HG03521 (cell line): ENCODE measurements around the gene ALKBH7.

ENCODE experiments used
- ATAC-seq: cut with Tn5 transposase; IDR thresholded peaks from one replicate; pipeline ENCODE4 v1.9.1; 2021; ENCODE audit warnings: mild to moderate bottlenecking, moderate library complexity; ENCODE audit not compliant: unreplicated experiment

The ALKBH7 gene

DNA sequence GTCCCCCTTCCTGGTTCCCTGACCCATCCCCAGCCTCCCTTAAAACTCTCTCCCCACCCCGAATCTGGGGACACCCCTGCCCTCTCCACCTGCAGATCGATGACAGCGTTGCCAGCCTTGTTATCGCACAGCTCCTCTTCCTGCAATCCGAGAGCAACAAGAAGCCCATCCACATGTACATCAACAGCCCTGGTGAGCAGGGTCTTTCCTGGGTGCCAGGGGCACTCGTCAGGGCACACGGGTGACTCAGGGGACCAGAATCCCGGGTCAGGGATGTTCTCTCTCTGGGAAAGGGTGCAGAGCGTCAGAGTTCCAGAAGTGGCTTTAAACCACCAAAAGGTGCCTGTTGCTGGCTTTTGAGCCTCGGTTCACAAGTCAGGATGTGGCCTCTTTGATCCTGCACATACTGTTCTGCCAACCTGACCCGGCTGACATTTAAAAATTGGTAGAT is 10.2 kb upstream of the ALKBH7 start:
- no peak for ATAC-seq

DNA sequence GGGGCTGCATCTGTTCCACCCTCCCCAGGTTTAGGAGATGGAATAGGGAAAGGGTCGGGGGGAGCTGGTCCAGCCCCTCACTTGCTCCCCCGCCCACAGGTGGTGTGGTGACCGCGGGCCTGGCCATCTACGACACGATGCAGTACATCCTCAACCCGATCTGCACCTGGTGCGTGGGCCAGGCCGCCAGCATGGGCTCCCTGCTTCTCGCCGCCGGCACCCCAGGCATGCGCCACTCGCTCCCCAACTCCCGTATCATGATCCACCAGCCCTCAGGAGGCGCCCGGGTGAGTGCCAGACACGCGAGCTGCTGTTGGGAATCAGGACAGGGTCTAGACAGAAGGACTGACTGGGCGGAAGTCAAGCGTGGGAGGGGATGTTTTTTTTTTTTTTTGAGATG is 8.2 kb upstream of the ALKBH7 start:
- no peak for ATAC-seq

DNA sequence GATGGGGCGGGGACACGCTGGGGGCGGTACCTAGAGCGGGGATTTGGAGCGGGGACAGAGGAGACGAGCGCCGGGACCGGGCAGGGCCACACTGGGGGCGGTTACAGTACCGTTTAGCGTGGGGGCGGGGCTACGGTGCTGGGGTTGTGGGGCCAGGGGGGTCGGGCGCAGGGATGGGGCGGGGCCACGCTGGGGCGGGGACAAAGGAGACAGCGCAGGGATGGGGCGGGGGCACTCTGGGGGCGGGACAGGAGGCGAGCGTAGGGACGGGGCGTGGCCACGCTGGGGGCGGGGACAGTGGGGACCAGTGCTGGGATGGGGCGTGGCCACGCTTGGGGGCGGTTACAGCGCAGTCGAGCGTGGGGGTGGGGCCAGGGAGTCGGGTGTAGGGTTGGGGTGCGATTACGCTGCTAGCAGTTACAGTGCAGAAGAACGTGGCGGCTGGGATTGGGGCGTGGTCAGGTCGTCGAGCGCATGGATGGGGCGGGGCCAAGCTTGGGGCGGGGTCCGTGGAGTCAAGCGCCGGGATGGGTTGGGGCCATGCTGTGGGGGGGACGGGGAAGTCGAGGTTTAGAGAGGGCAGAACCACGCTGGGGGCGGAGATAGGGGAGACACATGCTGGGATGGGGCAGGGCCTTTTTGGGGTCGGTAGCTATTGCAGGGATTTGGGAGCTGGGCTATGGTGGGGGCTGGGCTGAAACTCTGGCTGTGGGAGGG is 660 bp downstream of the ALKBH7 start:
- peak; percentile 61 for ATAC-seq

DNA sequence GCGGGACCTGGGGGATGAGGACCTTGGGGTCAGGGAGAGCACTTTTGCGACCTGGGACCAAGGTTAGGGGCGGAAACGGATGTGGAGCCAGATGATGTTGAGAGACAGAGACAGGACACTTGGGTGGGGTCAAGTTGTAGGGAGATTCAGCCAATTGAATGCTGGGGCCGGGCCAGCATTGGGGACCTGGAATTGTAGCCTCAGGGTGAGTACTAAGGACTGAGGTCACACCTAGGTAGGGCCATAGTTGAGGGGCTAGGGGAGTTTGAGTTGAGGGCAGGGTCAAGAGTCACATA is 1.2 kb downstream of the ALKBH7 start:
- ATAC-seq = no peak

DNA sequence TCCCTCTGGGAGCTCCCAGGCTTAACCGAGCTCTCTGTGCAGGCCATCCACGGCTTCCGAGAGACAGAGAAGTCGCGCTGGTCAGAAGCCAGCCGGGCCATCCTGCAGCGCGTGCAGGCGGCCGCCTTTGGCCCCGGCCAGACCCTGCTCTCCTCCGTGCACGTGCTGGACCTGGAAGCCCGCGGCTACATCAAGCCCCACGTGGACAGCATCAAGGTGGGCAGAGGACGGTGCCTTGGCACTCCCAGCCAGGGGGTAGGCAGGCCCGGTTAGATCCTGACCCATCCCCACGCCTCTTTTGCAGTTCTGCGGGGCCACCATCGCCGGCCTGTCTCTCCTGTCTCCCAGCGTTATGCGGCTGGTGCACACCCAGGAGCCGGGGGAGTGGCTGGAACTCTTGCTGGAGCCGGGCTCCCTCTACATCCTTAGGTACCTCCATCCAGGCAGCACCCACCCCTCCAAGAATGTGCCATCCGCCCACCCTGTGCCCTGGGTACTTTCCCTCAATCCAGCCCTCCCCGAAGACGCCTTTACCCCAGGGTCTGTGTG is 1.6 kb downstream of the ALKBH7 start:
- ATAC-seq = no peak

DNA sequence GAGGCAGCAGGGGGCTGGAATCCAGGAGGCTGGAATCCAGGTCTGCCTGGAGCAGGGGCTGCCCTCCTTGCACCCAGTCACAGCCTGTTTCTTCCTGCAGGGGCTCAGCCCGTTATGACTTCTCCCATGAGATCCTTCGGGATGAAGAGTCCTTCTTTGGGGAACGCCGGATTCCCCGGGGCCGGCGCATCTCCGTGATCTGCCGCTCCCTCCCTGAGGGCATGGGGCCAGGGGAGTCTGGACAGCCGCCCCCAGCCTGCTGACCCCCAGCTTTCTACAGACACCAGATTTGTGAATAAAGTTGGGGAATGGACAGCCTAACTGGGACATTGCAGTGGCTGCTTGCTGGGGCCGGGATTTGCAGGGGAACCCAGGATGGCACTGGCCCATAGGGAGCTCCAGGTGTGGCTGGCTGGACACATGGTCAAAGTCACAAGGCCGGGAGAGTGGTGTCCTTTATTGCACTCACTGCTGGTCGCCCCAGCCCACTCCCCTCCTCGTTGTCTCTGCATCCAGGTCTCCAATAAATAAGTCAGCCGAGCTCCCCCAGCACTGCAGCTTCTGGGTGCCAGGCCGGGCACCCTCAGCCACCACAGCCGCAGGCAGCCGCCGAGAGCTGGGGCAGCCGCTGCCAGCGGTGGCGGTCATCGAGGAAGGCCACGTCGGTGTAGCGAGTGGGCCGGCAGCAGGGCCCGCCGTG is 2.3 kb downstream of the ALKBH7 start:
- ATAC-seq = no peak

DNA sequence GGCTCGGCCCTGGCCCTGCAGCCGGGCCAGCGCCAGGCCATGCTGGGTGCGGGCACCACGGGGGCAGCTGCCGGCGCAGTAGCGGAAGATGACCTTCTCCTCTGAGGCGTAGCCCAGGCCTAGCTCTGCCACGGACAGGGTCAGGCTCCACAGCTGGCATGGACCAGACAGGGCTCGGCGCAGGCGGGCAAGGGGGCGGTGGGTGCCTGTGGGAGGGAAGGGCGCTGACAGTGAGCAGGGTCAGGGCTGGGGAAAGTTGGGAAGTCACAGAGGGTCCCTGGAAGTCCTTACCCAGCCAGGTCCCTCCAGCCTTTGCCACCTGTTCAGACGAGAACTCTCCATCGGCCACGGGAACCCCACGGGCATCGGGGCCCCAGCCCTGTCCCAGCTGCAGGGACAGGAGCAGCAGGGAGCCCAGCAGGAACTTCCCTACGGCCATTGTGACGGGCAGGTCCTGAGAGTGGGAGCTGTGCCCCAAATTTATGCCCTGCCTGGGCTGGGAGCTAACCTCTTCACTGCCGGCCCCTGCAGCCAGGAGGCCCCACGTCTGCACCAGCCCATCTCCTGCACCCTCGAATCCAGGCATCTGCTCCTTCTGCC is 2.9 kb downstream of the ALKBH7 start, which contains the start of gene PSPN:
Gene PSPN (minus strand): TSS at position 523 of the 600 bp plus-strand sequence. CDS start 84 bp downstream, at position 439.
- no peak for ATAC-seq

DNA sequence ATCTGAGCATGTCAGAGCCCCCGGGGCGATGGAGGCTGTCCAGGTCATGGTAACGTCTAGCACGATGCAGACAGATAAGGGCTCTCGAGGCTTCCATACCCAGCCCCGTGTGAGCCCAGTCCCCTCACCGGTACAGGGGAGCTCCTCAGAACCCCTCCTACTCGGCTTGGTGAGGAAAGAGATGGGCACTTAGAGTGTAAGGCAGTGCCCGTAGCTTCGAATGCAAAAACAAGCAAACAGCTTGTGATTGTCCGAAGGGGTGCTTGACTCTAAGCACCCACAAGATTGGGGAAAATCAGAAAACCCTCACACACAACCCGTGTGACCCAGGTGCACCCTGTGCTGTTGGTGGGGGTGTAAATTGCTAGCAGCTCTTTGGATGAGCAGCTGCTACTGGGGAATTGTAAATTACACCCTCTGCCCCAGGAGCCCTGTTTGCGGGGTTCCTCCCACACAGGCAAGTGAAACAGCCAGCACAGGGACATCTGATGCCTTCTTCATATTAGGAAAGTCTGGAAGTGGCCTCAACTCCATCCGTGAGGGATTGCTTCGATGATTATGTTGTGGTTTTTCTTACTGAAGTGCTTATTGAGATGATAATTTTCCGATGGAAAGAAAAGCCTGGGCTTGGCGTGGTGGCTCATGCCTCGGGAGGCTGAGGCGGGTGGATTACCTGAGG is 4.1 kb downstream of the ALKBH7 start:
- ATAC-seq = no peak

DNA sequence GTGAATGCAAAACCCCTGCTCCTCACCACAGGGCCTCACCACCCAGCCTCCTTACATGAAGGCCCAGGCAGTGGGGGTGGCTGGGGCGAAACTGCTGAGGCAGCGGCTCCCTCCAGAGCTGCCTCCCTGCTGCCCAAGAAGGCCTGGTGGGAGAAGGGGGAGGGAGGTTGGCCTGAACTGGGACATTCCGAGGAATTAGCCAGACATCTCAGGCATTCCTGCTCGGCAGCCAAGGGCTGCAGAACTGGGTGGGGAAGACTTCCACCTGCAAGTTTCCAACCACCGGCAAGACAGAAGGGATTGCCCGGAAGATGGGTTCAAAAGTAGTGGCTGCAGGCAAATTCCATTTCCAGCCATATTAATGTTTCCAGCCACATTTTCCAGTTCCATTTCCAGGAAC is 5.4 kb downstream of the ALKBH7 start:
- no peak for ATAC-seq

DNA sequence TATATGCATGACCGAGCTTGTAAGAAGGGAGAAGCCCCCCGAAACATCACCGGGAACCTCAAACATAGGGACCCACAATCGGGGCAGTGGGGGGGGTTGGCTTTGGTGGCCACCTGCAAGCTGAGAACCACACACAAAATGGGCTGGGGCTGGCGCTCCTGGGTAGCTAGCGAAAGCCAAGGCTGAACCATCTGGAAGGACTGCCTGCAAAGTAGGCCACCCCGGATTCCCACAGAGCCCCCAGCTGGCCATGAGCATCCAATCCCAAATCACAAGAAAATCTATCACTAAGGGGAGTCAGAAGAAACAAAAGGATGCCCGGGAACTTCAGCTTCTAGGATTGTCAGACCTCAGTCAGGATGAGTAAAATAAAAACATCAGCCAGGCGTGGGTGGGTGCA is 5.9 kb downstream of the ALKBH7 start:
- ATAC-seq = no peak

DNA sequence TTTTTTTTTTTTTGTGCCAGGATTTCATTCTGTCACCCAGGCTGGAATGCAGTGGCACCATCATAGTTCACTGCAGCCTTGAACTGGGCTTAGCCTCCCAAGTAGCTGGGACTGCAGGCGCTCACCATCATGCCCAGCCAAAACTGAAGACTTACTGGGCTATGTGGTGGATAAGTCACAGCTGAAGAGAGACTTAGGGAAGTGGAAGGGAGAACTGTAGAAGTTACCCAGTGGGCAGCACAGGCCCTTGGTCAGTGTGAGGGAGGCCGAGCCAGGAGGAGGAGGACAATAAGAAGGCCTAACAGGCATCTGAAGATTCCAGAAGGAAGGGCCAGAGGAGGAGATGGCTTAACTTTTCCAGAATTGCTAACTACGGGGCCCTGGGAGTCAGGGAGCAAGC is 7.2 kb downstream of the ALKBH7 start:
- ATAC-seq = no peak

DNA sequence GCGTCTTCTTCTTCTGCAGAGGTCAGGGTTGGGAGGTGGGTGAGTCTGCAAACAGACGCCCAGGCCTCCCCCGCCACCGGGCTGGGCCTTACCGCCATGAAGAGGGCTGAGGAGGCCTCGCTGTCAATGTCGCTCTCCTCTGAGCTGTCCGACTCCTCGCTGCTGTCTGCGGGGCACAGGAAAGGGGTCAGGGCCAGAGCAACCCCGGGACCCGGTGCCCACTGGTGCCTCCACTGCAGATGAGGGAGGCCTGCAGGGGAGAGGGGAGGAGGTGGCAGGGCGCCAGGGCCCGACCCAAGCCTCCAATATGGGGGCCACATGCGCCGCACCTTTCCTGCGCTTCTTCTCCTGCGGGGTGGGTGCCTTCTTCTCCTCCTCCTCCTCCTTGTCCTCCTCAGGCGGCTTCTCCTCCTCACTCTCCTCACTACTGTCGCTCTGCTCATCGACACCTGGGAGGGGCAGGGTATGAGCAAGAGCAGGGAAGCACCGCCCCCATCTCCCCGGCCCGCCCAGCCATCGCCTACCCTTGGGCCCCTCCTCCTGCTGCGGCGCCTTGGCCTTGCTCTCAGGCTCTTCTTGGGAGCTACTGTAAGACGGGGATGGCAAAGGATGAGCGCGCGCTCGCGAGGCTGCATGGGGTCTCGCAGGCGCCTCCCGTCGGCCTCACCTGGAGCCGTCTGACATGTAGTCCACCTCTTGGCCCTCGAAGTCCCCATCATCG is 8.6 kb downstream of the ALKBH7 start:
- ATAC-seq = no peak

DNA sequence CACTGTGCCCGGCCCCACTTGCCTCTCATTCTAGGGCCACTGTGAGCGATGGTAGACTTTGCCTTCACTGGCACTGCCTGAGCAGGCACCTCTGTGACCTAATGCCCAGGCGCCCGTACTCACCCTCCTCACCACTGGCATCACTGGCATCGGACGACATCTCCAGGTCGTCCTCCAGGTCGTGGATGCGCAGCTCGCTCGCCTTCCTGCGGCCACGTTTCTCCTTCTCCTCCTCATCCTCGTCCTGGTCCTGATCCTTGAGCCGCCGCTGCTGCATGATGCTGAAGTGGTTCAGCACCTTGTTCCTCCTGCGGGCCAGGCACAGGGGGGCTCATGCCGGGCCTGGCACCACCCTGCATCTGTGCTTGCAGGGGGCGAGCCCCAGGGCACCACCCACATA is 10.6 kb downstream of the ALKBH7 start:
- ATAC-seq = no peak

DNA sequence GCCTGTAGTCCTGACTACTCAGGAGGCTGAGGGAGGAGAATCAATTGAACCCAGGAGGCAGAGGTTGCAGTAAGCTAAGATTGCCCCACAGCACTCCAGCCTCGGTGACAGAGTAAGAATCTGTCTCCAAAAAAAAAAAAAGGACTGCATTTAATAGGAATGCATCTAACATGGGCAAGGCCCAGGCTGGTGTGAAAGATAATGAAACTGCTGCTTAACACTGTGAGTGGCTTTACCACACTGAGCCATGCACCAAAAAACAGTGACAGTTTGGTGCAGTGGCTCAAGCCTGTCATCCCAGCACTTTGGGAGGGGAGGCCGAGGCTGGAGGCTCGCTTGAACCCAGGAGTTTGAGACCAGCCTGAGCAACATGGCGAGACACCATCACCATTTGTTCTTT is 11.8 kb downstream of the ALKBH7 start:
- ATAC-seq = no peak

DNA sequence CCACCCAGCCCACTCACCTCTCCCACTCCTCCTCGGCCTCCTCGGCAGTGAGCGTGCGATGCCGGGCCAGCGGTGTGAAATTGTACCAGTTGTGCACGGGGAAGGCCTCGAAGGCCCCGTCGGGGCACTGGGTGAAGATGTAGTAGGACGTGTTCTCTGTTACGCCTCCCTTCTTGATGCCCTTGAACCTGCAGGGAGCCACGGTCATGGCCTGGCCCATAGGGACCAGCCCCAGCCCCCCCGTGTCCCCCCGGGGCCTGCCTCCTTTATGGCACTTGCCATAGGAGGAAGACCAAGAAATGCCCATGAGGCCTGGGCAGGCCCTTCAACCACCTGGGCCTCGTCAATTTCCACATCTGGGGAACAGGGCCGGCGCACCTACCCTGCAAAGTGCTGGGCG is 14.8 kb downstream of the ALKBH7 start:
- ATAC-seq = no peak

DNA sequence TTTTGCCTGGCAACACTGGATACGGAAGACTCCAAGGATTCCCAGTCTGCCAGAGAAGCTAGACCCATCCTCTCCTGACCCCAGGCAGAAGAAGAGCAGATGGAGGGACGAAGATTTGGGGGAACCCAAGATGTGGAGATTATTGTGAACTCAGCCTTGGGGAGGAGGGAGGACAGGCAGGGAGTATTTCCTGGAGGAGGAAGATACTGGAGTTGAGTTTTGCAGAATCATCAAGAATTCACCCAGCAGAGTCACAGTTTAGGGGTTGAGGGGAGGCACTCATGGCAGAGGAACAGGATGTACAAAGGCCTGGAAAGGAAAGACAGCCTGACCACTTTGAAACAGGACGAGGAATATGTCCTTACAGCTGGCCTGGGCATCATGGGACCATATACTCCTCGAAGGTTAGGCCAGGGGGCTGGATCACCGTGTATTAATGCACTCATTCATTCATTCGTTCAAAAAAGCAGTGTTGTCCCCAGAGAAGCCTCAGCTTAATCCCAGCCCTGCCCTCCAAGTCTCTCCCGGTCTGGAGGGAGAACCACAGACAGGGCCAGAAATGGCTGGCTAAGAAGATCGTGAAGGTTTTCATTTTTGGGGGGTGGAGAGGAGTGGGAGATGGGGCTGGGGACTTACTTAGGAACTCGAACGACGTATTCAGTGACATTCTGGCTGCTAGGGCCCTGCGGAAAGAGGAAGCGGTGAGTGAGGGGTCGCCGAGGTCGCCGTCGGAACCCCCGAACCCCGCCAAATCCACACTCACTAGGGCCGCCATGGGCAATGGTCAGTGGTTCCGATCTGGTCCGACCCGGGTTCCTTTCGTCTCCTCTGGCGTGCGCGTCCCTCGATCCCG is 19.9 kb downstream of the ALKBH7 start:
- ATAC-seq = peak; percentile 5

DNA sequence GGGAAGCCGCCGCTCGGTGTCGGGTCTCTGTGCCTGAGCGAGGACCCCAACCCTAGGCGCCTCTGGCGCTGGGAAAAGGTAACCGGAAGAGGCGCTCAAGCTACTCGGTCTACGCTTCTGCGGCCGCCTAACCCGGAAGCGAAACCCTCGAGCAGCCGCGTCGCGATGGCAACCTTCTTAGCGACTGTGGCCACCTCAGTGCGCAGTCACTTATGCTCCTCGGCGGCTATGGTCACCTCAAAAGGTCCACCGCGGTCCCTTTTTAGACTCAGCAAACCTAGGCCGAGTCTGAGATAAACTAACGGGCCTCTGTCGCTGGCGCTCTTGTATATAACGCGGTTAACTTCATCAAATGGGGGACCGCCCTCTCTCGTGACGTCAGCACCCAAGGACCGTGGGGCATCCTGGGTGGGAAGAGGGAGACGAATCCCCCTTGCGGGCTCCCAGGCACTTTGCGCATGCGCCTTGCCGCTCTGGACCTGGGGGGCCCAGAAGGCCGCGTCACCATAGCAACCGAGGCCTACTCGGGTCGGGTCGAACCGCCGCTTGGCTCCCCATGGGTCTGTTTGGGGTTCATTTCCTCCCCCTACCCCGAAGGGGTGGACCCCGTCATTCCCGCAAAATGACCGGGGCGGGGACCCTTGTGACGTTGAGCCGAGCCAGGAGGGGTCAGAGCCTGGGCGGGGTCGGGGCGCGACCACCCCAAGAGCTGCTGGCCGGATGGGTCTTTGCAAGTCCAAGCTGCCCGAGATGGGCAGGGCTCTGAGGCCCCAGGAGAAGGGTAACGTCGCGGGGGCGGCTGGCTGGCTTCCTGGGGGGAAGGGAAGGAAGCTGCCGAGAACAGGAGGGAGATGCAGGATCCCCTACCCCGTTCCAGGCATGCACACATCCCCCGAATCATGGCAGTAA is 20.7 kb downstream of the ALKBH7 start, which contains the start of gene GTF2F1:
Gene GTF2F1 (minus strand): TSS at position 91 of the 909 bp plus-strand sequence. CDS start 169 bp downstream, outside the sequence.
- peak; percentile 79 for ATAC-seq

DNA sequence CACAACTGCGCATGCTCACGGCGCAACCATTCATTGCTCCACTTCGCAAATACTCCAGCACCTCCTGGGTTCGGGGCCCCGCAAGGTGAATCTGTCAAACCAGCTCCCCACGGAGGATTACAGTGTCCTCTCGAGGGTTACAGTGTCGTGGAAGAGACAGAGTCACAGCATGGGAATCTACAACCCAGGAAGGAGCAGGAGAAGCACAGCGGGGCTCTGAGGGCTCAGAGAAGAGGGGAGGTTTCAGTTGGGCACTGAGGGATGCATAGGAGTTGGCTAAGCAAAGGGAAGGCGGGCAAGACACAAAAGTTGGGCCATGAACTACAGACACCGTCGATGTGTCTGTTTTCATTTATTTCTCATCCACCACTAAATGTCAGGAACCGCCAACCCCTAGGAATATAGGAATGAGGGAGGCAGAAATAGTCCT is 21.4 kb downstream of the ALKBH7 start:
- ATAC-seq = no peak

DNA sequence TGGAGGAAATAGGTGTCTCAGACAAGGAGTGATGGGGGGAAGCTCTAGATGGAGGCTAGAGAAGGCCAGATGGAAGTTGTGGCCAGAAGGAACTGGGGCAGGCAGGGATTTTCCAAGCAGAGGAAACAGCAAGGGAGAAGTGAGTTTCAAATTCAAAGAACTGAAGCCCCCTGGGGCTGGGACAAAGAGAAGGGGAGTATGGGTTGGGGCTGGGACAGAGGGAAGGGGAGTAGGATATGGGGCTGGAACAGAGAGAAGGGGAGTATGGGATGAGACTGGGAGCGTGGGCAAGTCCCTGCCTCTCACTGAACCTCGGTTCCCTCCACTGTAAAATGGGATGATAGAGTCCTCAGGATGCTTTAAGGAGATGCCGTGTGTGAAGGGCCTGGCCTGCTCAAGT is 22.2 kb downstream of the ALKBH7 start:
- ATAC-seq = no peak
